ENCODE results near the gene ERFE. TPM values are rescaled to one million over a fixed set of nuclear protein-coding genes. Genes with fewer than 3 reads are reported as not detected.

The ERFE gene
- total RNA-seq, 4 donors from 2014 or later: 0.40 to 0.57 (median 0.53) TPM; not detected in 1

- no peaks in the 10 kb centered on the region for H3K27me3 ChIP-seq
These were observed 20.9 kb upstream of the ERFE start for GRCh38 chr2:238137885-238138284.

GRCh38 chr2:238138331-238139195 is 20.2 kb upstream of the ERFE start, which contains the start of gene KLHL30:
TSS of gene KLHL30 (plus strand) at chr2:238138668. CDS start at chr2:238140755, 2,087 bp downstream.
- Histone ChIP-seq H3K4me1 (peaks cover 8 to 26% (median 12%) of the 10 kb centered on the region in 4 donors), H3K36me3 (no peaks in the 10 kb centered on the region), H3K4me3 (peak within 1 kb of the TSS in 2 of 4 donors; percentile 19 to 24), H3K27me3 (no peaks in the 10 kb centered on the region), H3K27ac (peak within 1 kb of the TSS in 1 of 4 donors; percentile 57), H3K9me3 (no peaks in the 10 kb centered on the region)
- TF ChIP-seq CTCF (IDR thresholded peaks at IDR 0.05) (no peak), POLR2A (IDR thresholded peaks at IDR 0.05) (no peak)
- peak in 1 of 3 donors; percentile 34 for DNase-seq

More at GRCh38 chr2:238137885-238138284, 20.9 kb upstream of the ERFE start:
- DNase-seq: no peak
- H3K36me3 ChIP-seq: no peaks in the 10 kb centered on the region
- peak overlapping the region in 1 of 4 donors; percentile 57 for H3K27ac ChIP-seq
- H3K4me1 ChIP-seq: peaks cover 8 to 19% (median 12%) of the 10 kb centered on the region in 4 donors
- no peaks in the 10 kb centered on the region for H3K9me3 ChIP-seq
- TF ChIP-seq CTCF (IDR thresholded peaks at IDR 0.05) (no peak), POLR2A (IDR thresholded peaks at IDR 0.05) (no peak)
- no peak overlapping the region for H3K4me3 ChIP-seq

- TF ChIP-seq POLR2A (IDR thresholded peaks at IDR 0.05) (no peak), CTCF (IDR thresholded peaks at IDR 0.05) (peak; percentile 5 to 48 (median 44))
- Histone ChIP-seq H3K4me1 (peaks cover 8 to 28% (median 12%) of the 10 kb centered on the region in 4 donors), H3K27ac (peak overlapping the region in 1 of 4 donors; percentile 57), H3K27me3 (no peaks in the 10 kb centered on the region), H3K36me3 (no peaks in the 10 kb centered on the region), H3K9me3 (no peaks in the 10 kb centered on the region), H3K4me3 (peak overlapping the region in 1 of 4 donors; percentile 24)
- peak in 1 of 3 donors; percentile 41 for DNase-seq
These were observed 19.4 kb upstream of the ERFE start for GRCh38 chr2:238139196-238140039.

- H3K4me1 ChIP-seq: peaks cover 8 to 28% (median 12%) of the 10 kb centered on the region in 4 donors
- DNase-seq: no peak
- no peak overlapping the region for H3K27ac ChIP-seq
- no peaks in the 10 kb centered on the region for H3K27me3 ChIP-seq
- H3K4me3 ChIP-seq: no peak overlapping the region
- TF ChIP-seq POLR2A (IDR thresholded peaks at IDR 0.05): no peak
- no peaks in the 10 kb centered on the region for H3K36me3 ChIP-seq
- no peaks in the 10 kb centered on the region for H3K9me3 ChIP-seq
These were observed 18.7 kb upstream of the ERFE start for GRCh38 chr2:238140040-238140439.

GRCh38 chr2:238140721-238141540 is 17.8 kb upstream of the ERFE start:
- Histone ChIP-seq H3K4me3 (no peak overlapping the region), H3K27me3 (no peaks in the 10 kb centered on the region), H3K4me1 (peaks cover 8 to 28% (median 12%) of the 10 kb centered on the region in 4 donors), H3K9me3 (no peaks in the 10 kb centered on the region), H3K27ac (peak overlapping the region in 1 of 4 donors; percentile 62), H3K36me3 (no peaks in the 10 kb centered on the region)
- DNase-seq: no peak
- TF ChIP-seq POLR2A (IDR thresholded peaks at IDR 0.05) (no peak), CTCF (IDR thresholded peaks at IDR 0.05) (no peak)
